ENCODE data around the gene LPIN2. TPM values are rescaled to one million over a fixed set of nuclear protein-coding genes. Genes with fewer than 3 reads are reported as not detected.

Gene LPIN2
- total RNA-seq, 4 donors from 2014 or later: 4.2 to 8.6 (median 6.7) TPM

- intact Hi-C loops (cut with DNase I; ENCODE audit: low total_unique reads): no loop called here
- no peak for TF ChIP-seq CTCF (IDR thresholded peaks at IDR 0.05)
- no peak for TF ChIP-seq POLR2A (IDR thresholded peaks at IDR 0.05)
- DNase-seq (ENCODE audit: low spot score in 2 of 2): no peak
- 66 to 69% methylated on average over 8 of the region's 8 CpGs for WGBS, 2 donors
- H3K4me3 ChIP-seq (ENCODE audit: low read depth, poor library complexity, severe bottlenecking): no peak overlapping the region
Observed at GRCh38 chr18:2979871-2980790, 32.8 kb downstream of the LPIN2 start.

GRCh38 chr18:2979129-2979528 lies 33.8 kb downstream of the LPIN2 start:
- DNase-seq (ENCODE audit: low spot score in 2 of 2): no peak
- TF ChIP-seq POLR2A (IDR thresholded peaks at IDR 0.05): no peak
- no peak for TF ChIP-seq CTCF (IDR thresholded peaks at IDR 0.05)
- WGBS, 2 donors: 71 to 78% methylated on average over 3 of the region's 3 CpGs
- H3K4me3 ChIP-seq (ENCODE audit: low read depth, poor library complexity, severe bottlenecking): no peak overlapping the region
- intact Hi-C loops (cut with DNase I; ENCODE audit: low total_unique reads): no loop called here

GRCh38 chr18:2978661-2979106 lies 34.3 kb downstream of the LPIN2 start:
- no peak for DNase-seq (ENCODE audit: low spot score in 2 of 2)
- WGBS, 2 donors: 37 to 41% methylated on average over 3 of the region's 3 CpGs
- no peak overlapping the region for H3K4me3 ChIP-seq (ENCODE audit: low read depth, poor library complexity, severe bottlenecking)

GRCh38 chr18:2978208-2978607 lies 34.7 kb downstream of the LPIN2 start:
- no peak overlapping the region for H3K4me3 ChIP-seq (ENCODE audit: low read depth, poor library complexity, severe bottlenecking)
- 63 to 68% methylated on average over 3 of the region's 3 CpGs for WGBS, 2 donors
- intact Hi-C loops (cut with DNase I; ENCODE audit: low total_unique reads): no loop called here
- no peak for TF ChIP-seq POLR2A (IDR thresholded peaks at IDR 0.05)
- no peak for TF ChIP-seq CTCF (IDR thresholded peaks at IDR 0.05)
- no peak for DNase-seq (ENCODE audit: low spot score in 2 of 2)

More at GRCh38 chr18:2978661-2979106, 34.3 kb downstream of the LPIN2 start:
- intact Hi-C loops (cut with DNase I; ENCODE audit: low total_unique reads): no loop called here
- no peak for TF ChIP-seq CTCF (IDR thresholded peaks at IDR 0.05)
- no peak for TF ChIP-seq POLR2A (IDR thresholded peaks at IDR 0.05)

GRCh38 chr18:2976218-2977132 lies 36.5 kb downstream of the LPIN2 start:
- TF ChIP-seq POLR2A (IDR thresholded peaks at IDR 0.05) (no peak), CTCF (IDR thresholded peaks at IDR 0.05) (no peak)
- intact Hi-C loops (cut with DNase I; ENCODE audit: low total_unique reads): no loop called here
- WGBS, 2 donors: 78 to 82% methylated on average over 8 of the region's 8 CpGs
- DNase-seq (ENCODE audit: low spot score in 2 of 2): no peak
- H3K4me3 ChIP-seq (ENCODE audit: low read depth, poor library complexity, severe bottlenecking): no peak overlapping the region

Measured in lower leg skin (tissue), 4 donors.